DND-41 (cell line): ENCODE measurements around the gene PID1.

Source experiments
- ATAC-seq: fragments of 200-7000 bp; cut with Tn5 transposase; 3 replicates; pipeline ENCODE4 v1.9.1; 2021; ENCODE audit warnings: low read depth; ENCODE audit not compliant: insufficient read depth
- DNase-seq: peaks from one replicate; pipeline ENCODE4 v3.0.0-alpha.2; 2020
- H2AFZ ChIP-seq: 2 replicates; pipeline ENCODE4 v1.6.0; 2012; ENCODE audit warnings: low read depth, low read length
- H3K27ac ChIP-seq: 2 replicates; pipeline ENCODE4 v1.5.1; 2012; ENCODE audit warnings: low read length, inconsistent platforms
- H3K27me3 ChIP-seq: fragments of 200-600 bp; sonication (generic); 2 replicates; pipeline ENCODE4 v1.6.0; 2012; ENCODE audit warnings: low read length, mild to moderate bottlenecking, inconsistent platforms; ENCODE audit not compliant: insufficient read depth, poor library complexity
- H3K36me3 ChIP-seq: 2 replicates; pipeline ENCODE4 v1.5.1; 2012; ENCODE audit warnings: low read length, inconsistent platforms; ENCODE audit not compliant: insufficient read depth
- H3K4me1 ChIP-seq: 2 replicates; pipeline ENCODE4 v1.5.1; 2012; ENCODE audit warnings: mild to moderate bottlenecking, low read length; ENCODE audit not compliant: insufficient read depth
- H3K4me2 ChIP-seq: 2 replicates; pipeline ENCODE4 v1.6.0; 2012; ENCODE audit warnings: mild to moderate bottlenecking, moderate library complexity, low read length, inconsistent platforms; ENCODE audit not compliant: insufficient read depth
- H3K4me3 ChIP-seq, 2 experiments: fragments of 200-600 bp in 1 of 2; shearing (Covaris generic) in 1 of 2; 2 replicates each; pipeline ENCODE4 v1.5.1; 2012 to 2016; ENCODE audit warnings: inconsistent platforms in 2 of 2, low read length in 2 of 2, mild to moderate bottlenecking in 2 of 2, low read depth in 1 of 2, moderate library complexity in 1 of 2
- H3K79me2 ChIP-seq: 2 replicates; pipeline ENCODE4 v1.6.0; 2012; ENCODE audit warnings: low read length, inconsistent platforms; ENCODE audit not compliant: insufficient read depth
- H3K9ac ChIP-seq: 2 replicates; pipeline ENCODE4 v1.6.0; 2012; ENCODE audit warnings: low read depth, mild to moderate bottlenecking, inconsistent platforms, low read length, moderate library complexity
- H3K9me3 ChIP-seq: 2 replicates; pipeline ENCODE4 v1.5.1; 2012; ENCODE audit warnings: low read length, moderate library complexity, mild to moderate bottlenecking, inconsistent platforms; ENCODE audit not compliant: insufficient read depth, severe bottlenecking
- H4K20me1 ChIP-seq: 2 replicates; pipeline ENCODE4 v1.6.0; 2012; ENCODE audit warnings: low read length; ENCODE audit not compliant: insufficient read depth
- EZH2 ChIP-seq: IDR thresholded peaks from 3 replicates; pipeline ENCODE4 v1.6.1; 2012; ENCODE audit warnings: borderline replicate concordance, low read depth, mild to moderate bottlenecking, moderate library complexity, low read length, inconsistent platforms; ENCODE audit not compliant: severe bottlenecking
- TF ChIP-seq, protein P1 (sequence below): IDR thresholded peaks from 2 replicates; pipeline ENCODE4 v1.5.1; 2012; ENCODE audit warnings: borderline replicate concordance, low read length, moderate library complexity, mild to moderate bottlenecking; ENCODE audit not compliant: poor library complexity, severe bottlenecking; ENCODE audit errors: extremely low read depth

PID1 gene

DNA sequence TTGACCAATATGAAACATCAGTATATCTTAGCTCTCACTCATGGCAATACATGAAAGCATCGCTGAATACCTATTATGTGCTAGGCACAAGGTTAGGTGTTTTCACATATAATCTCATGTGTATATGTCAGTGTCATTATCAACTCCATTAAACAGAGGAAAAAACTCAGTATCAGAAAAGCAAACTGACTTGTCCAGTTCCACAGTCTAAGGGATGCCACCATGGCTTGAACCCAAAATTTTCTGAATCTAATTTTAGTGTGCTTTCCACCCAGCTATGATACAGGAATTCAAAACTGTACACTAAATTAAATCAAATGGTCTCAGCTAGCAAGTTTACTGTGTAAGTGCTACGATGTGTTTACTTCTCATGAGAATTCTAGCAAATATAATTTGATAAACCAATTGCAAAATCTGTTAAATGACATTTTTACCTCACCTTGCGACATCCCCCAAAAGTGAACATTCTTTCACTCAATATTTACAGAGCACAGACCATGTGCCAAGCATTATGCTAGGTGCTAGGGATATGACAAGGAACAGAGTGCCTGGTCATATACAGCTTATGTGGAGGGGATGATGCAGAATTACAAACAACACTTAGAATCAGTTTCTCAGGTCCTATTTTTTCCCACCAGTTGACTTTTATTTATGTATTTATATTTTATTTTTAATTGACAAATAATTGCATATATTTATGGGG is 211.6 kb downstream of the PID1 start:
- Histone ChIP-seq H2AFZ (no peak overlapping the region), H4K20me1 (no peaks in the 10 kb centered on the region), H3K4me3 (no peak overlapping the region), H3K9ac (no peak overlapping the region), H3K4me2 (no peak overlapping the region), H3K36me3 (no peaks in the 10 kb centered on the region), H3K27ac (no peak overlapping the region), H3K4me1 (no peaks in the 10 kb centered on the region), H3K9me3 (no peaks in the 10 kb centered on the region), H3K27me3 (no peaks in the 10 kb centered on the region), H3K79me2 (no peaks in the 10 kb centered on the region)
- ATAC-seq = no peak
- TF ChIP-seq, protein P1, sequence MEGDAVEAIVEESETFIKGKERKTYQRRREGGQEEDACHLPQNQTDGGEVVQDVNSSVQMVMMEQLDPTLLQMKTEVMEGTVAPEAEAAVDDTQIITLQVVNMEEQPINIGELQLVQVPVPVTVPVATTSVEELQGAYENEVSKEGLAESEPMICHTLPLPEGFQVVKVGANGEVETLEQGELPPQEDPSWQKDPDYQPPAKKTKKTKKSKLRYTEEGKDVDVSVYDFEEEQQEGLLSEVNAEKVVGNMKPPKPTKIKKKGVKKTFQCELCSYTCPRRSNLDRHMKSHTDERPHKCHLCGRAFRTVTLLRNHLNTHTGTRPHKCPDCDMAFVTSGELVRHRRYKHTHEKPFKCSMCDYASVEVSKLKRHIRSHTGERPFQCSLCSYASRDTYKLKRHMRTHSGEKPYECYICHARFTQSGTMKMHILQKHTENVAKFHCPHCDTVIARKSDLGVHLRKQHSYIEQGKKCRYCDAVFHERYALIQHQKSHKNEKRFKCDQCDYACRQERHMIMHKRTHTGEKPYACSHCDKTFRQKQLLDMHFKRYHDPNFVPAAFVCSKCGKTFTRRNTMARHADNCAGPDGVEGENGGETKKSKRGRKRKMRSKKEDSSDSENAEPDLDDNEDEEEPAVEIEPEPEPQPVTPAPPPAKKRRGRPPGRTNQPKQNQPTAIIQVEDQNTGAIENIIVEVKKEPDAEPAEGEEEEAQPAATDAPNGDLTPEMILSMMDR = no peak
- TF ChIP-seq EZH2 = no peak
- DNase-seq = no peak

DNA sequence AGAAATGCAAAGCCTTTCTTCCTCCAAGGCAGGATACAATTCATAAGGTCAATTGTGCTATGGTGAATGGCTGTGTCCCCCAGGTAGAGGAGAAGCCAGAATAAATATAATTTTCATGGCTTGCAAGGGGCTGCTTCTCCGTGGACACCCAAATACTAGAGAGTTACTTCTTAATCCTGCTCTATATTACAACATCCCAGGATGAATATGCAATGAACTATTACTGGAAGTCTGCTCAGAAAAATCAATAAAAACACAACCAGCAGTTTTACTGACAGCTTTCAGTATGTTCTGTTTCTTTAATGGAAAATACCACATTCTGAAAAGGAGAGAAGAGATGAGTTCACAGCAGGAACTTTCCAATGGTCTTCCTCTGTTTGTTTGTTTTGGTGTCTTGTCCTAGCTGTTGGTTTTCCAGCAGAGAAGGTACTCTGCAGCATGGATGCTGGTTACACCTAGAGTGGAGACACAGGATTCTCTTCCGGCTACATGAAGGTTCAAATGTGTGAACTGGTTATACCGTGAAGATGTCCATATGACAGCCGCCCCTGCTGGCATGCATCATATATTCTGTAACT is 213.0 kb downstream of the PID1 start:
- H3K9me3 ChIP-seq = no peaks in the 10 kb centered on the region
- H3K9ac ChIP-seq = no peak overlapping the region
- no peaks in the 10 kb centered on the region for H3K36me3 ChIP-seq
- TF ChIP-seq, protein P1 = no peak
- TF ChIP-seq EZH2 = no peak
- no peaks in the 10 kb centered on the region for H3K4me1 ChIP-seq
- H3K27me3 ChIP-seq = no peaks in the 10 kb centered on the region
- no peaks in the 10 kb centered on the region for H4K20me1 ChIP-seq
- ATAC-seq (no peak), DNase-seq (no peak)
- no peaks in the 10 kb centered on the region for H3K79me2 ChIP-seq
- no peak overlapping the region for H2AFZ ChIP-seq
- H3K27ac ChIP-seq = no peak overlapping the region
- H3K4me2 ChIP-seq = no peak overlapping the region
- H3K4me3 ChIP-seq = no peak overlapping the region

DNA sequence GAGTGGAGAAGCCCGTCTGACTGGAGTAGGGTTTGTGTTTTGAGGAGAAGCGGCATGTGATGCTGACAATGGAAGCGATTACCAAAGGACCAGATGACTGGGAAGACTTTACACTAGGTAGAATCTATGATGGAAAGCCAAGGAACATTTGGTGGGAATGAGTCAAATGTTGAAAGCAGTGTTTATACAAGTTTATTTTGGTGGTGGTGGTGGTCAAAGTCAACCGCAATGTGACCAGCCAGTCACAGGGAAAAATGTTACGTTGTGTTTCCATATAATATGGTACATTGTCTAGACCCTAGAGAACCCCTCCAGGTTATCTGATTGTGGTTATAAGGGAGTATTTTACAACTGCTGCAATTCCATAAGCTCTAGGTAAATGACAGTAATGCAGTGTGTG is 216.8 kb downstream of the PID1 start:
- Histone ChIP-seq H4K20me1 (no peaks in the 10 kb centered on the region), H3K27me3 (no peaks in the 10 kb centered on the region), H3K4me2 (no peak overlapping the region), H2AFZ (no peak overlapping the region), H3K9me3 (no peaks in the 10 kb centered on the region), H3K36me3 (no peaks in the 10 kb centered on the region), H3K4me1 (no peaks in the 10 kb centered on the region), H3K9ac (no peak overlapping the region), H3K27ac (no peak overlapping the region), H3K79me2 (no peaks in the 10 kb centered on the region), H3K4me3 (no peak overlapping the region)
- no peak for TF ChIP-seq EZH2
- TF ChIP-seq, protein P1 = no peak
- ATAC-seq (no peak), DNase-seq (no peak)
